BJ (cell line): ENCODE results near the gene PLA2G12A. TPM values are rescaled to one million over a fixed set of nuclear protein-coding genes. Genes with fewer than 3 reads are reported as not detected.

Source experiments
- CTCF ChIA-PET: fragments of 350-600 bp; formaldehyde crosslinking; extraction: SDS; loops from one replicate; lab custom pipeline; 2021; ENCODE audit warnings: antibody characterized with exemption, inconsistent platforms; lab: Yijun Ruan, JAX
- POLR2A ChIA-PET: fragments of 300-600 bp; sonication (Branson Sonifier 250); formaldehyde crosslinking; extraction: SDS; loops from one replicate; lab custom pipeline; 2021; ENCODE audit warnings: antibody characterized with exemption; lab: Charles Lee
- DNase-seq: peaks from one replicate; pipeline ENCODE4 v3.0.0-alpha.2; 2011; ENCODE audit warnings: low read depth
- H3K27me3 ChIP-seq: 2 replicates; pipeline ENCODE4 v1.6.0; 2011; ENCODE audit warnings: low read length; ENCODE audit not compliant: control insufficient read depth, insufficient read depth
- H3K36me3 ChIP-seq: 2 replicates; pipeline ENCODE4 v1.5.1; 2011; ENCODE audit warnings: low read length; ENCODE audit not compliant: control insufficient read depth, insufficient read depth
- H3K4me3 ChIP-seq: 2 replicates; pipeline ENCODE4 v1.5.1; 2011; ENCODE audit warnings: low read depth, mild to moderate bottlenecking, control low read depth, low read length
- CTCF ChIP-seq: IDR thresholded peaks from 2 replicates; pipeline ENCODE4 v1.5.1; 2011; ENCODE audit warnings: low read depth, mild to moderate bottlenecking, control low read depth, inconsistent platforms, low read length, moderate library complexity; ENCODE audit not compliant: insufficient read depth
- polyA plus RNA-seq: library from polyadenylated mRNA; depleted of rRNA; stranded (reverse); fragments of >200 nt; gene quantifications from 2 replicates; pipeline ENCODE4 v1.2.3, GENCODE V29; 2011

PLA2G12A gene
- polyA plus RNA-seq, 1 experiment: 52.7 TPM

- DNase-seq: no peak
- POLR2A ChIA-PET: no interaction called here
- CTCF ChIA-PET: interaction anchor here (0.8 to 1.5 kb wide), 2 partner anchors 8 to 26 kb away, joined by 3 read pairs; partner anchors contain the start of gene CASP6
- H3K4me3 ChIP-seq: peak overlapping the region; percentile 79
- no peaks in the 10 kb centered on the region for H3K36me3 ChIP-seq
- H3K27me3 ChIP-seq: no peaks in the 10 kb centered on the region
- no peak for TF ChIP-seq CTCF
Measured at GRCh38 chr4:109729117-109729717, 653 bp downstream of the PLA2G12A start.

- POLR2A ChIA-PET: no interaction called here
Measured at GRCh38 chr4:109728385-109728784, 1.5 kb downstream of the PLA2G12A start.

GRCh38 chr4:109723110-109723509 lies 6.8 kb downstream of the PLA2G12A start:
- POLR2A ChIA-PET: no interaction called here
- no peak for DNase-seq
- H3K36me3 ChIP-seq: no peaks in the 10 kb centered on the region
- TF ChIP-seq CTCF: no peak
- H3K4me3 ChIP-seq: no peak overlapping the region
- no peaks in the 10 kb centered on the region for H3K27me3 ChIP-seq
- CTCF ChIA-PET: interaction anchor here (0.6 to 0.7 kb wide), 2 partner anchors 14 to 33 kb away, joined by 3 read pairs; no protein-coding TSS in a partner anchor

More at GRCh38 chr4:109728385-109728784, 1.5 kb downstream of the PLA2G12A start:
- TF ChIP-seq CTCF: no peak
- no peaks in the 10 kb centered on the region for H3K36me3 ChIP-seq
- DNase-seq: no peak
- H3K27me3 ChIP-seq: no peaks in the 10 kb centered on the region
- CTCF ChIA-PET: no interaction called here
- peak overlapping the region; percentile 11; the same call in 1 of the 2 replicates for H3K4me3 ChIP-seq

- no peak for DNase-seq
- H3K36me3 ChIP-seq: no peaks in the 10 kb centered on the region
- POLR2A ChIA-PET: no interaction called here
- TF ChIP-seq CTCF: no peak
- CTCF ChIA-PET: no interaction called here
- no peaks in the 10 kb centered on the region for H3K27me3 ChIP-seq
- H3K4me3 ChIP-seq: no peak overlapping the region
Measured at GRCh38 chr4:109722357-109722756, 7.5 kb downstream of the PLA2G12A start.

- CTCF ChIA-PET: interaction anchor here (0.5 to 0.9 kb wide), 2 partner anchors 8 to 9 kb away, joined by 3 to 5 read pairs; partner anchors contain the start of gene PLA2G12A
Measured at GRCh38 chr4:109721033-109721432, 8.8 kb downstream of the PLA2G12A start.

More at GRCh38 chr4:109721033-109721432, 8.8 kb downstream of the PLA2G12A start:
- H3K36me3 ChIP-seq: no peaks in the 10 kb centered on the region
- no peak for DNase-seq
- TF ChIP-seq CTCF: no peak
- H3K4me3 ChIP-seq: no peak overlapping the region
- H3K27me3 ChIP-seq: no peaks in the 10 kb centered on the region
- POLR2A ChIA-PET: no interaction called here
